ENCODE results near the gene SNX27. TPM values are rescaled to one million over a fixed set of nuclear protein-coding genes. Genes with fewer than 3 reads are reported as not detected.

SNX27 gene
- 15.1 and 16.7 TPM in 2 replicates for total RNA-seq

DNA sequence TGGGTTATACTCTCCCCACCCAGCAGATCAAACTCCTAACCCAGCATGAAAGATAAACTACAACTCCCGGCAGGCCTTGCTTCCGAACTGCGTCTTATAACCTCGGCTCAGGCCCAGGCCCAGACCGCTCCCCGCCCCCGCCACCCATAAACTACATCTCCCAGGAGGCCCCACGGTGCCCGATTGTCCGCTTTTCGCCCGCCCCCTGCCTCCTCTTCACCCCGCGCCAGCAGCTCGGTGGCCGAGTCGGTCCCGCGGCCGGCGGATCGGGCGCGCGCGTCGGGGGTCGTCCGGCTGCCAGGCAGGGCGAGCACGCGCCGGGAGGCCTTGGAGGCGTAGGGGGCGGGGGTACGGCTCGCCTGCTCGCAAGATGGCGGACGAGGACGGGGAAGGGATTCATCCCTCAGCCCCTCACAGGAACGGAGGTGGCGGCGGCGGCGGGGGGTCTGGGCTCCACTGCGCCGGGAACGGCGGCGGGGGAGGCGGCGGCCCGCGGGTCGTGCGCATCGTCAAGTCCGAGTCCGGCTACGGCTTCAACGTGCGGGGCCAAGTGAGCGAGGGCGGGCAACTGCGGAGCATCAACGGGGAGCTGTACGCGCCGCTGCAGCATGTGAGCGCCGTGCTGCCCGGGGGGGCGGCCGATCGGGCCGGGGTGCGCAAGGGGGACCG lies at the start of gene SNX27:
TSS of gene SNX27 (plus strand) at position 219 of the 669 bp plus-strand sequence. CDS start at position 371, 152 bp downstream.

DNA sequence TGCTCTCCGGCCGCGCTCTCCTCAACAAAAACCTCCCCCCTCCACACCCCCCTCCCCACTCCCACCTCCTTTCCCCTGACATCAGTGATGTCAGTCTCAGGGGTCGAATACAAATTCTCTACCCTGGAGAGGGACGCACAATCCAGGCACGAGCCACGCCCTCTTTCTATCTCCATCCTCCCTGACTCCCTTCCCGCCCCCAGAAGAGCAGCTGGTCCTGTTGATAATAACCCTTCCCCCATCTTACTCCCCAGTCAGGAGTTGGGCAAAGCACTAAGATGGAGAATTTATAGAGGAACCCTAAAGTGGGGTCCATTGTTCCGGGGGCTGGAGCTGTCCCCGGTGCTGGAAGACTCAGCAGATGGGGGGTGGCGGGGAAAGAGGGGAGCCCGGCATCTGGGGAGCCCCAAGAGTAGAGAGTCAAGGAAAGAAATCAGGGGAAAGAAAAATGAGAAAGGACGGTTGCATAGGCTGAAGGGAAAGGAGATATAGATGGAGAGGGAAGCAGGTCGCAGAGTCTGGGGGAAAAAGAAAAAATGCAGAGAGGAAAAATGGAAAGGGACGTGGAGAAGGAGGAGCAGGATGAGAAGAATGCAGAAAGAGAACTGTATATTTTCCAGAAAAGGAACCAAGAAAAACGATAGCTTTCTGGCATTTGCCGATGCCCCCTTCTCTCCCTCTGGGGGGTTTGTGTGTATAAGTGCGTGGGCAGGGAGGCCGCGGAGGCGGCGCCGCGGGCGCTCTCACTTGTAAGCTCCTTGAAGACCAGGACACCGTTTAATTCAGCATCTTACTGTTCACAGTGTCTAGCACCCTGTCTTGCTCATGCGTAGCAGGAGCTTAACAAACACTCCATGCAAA lies 105.2 kb downstream of the SNX27 start, which contains the start of gene CELF3:
TSS of gene CELF3 (minus strand) at position 33 of the 861 bp plus-strand sequence. CDS start 783 bp downstream, outside the sequence.

DNA sequence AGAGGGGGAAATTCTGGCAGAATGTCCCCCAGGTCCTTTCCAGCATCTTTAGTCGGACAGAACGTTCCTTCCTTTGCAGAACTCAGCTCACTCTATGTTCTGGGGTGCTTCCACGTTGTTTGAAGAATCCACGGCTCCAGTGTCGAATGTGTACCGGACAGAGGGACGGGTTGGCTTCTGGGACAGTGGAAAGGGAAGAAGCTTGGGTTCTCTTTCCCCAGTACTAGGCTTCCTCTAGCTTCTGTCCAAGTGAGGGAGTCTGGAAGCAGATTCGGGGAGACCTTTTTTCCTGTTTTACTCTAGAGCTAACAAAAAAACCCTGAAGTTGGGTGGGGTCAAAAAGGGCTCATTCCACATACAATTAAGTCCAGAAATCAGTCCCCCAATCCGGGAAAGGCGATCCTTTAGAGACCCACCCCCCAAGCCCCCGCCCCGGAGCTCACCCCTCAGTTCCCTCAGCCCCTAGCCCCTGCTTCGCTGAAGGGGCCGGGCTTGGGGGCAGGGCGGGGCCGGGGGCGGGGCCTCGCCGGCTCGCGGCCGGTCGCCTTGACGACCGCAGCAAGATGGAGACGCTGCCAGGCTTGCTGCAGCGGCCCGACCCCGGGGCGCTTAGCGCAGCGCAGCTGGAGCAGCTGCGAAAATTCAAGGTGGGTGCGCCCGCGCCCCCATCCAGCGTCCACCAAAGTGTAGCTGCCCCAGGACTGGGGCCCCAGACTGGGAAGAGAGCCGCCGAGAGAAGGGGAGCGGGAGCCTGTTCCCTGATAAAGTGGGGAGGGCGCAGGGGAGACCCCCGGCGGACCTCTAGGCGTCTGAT lies 109.3 kb downstream of the SNX27 start, which contains the start of gene RIIAD1:
TSS of gene RIIAD1 (plus strand) at position 549 of the 814 bp plus-strand sequence. CDS start at position 564, 15 bp downstream.

Other genes with a start within 250 kb of the SNX27 start
- 0.43 TPM in 1 of 2 replicates, not detected in the other for gene SELENBP1, start 239.3 kb upstream of the SNX27 start, total RNA-seq
- gene PSMB4, start 212.5 kb upstream of the SNX27 start, total RNA-seq = 426 and 457 TPM in 2 replicates
- 13.4 and 15.0 TPM in 2 replicates for gene POGZ, start 152.6 kb upstream of the SNX27 start, total RNA-seq
- gene CGN, start 100.7 kb upstream of the SNX27 start, total RNA-seq = 0.11 and 0.26 TPM in 2 replicates
- gene TUFT1, start 71.7 kb upstream of the SNX27 start, total RNA-seq = 3.9 and 5.3 TPM in 2 replicates
- not detected in 2 replicates for gene CELF3, start 104.8 kb downstream of the SNX27 start, total RNA-seq
- not detected in 2 replicates for gene RIIAD1, start 109.5 kb downstream of the SNX27 start, total RNA-seq
- 111 TPM in 2 replicates for gene MRPL9, start 151.4 kb downstream of the SNX27 start, total RNA-seq
- 3.8 and 3.9 TPM in 2 replicates for gene TDRKH, start 178.4 kb downstream of the SNX27 start, total RNA-seq
- not detected in 2 replicates for gene LINGO4, start 193.4 kb downstream of the SNX27 start, total RNA-seq
- not detected in 2 replicates for gene RORC, start 219.8 kb downstream of the SNX27 start, total RNA-seq
- 0.11 and 0.26 TPM in 2 replicates for gene C2CD4D, start 227.8 kb downstream of the SNX27 start, total RNA-seq
- 0.33 and 0.34 TPM in 2 replicates for gene THEM5, start 241.7 kb downstream of the SNX27 start, total RNA-seq

All from dermis lymphatic vessel endothelial cell (primary cell).